T-cell (primary cell): Measurements from ENCODE around the gene COLGALT1. TPM values are rescaled to one million over a fixed set of nuclear protein-coding genes. Genes with fewer than 3 reads are reported as not detected.

Experiments used
- ATAC-seq, 4 experiments: fragments of 200-7000 bp in 3 of 4; fragments of 150-1000 bp in 1 of 4; cut with Tn5 transposase; replicated peaks in 1 of 4; 1 replicate in 3 of 4; 2 replicates in 1 of 4; pipeline ENCODE4 v1.10.0; 2021; ENCODE audit warnings: moderate library complexity in 3 of 4, mild to moderate bottlenecking in 2 of 4, moderate number of reproducible peaks in 1 of 4
- CTCF ChIA-PET, 2 donors: fragments of 300-600 bp; sonication (Branson Sonifier 250); formaldehyde crosslinking; loops; one replicate each; lab custom pipeline; 2022; ENCODE audit warnings: antibody characterized with exemption in 2 of 2; lab: Charles Lee
- POLR2A ChIA-PET, 2 donors: fragments of 300-600 bp; sonication (Branson Sonifier 250); formaldehyde crosslinking; loops; one replicate each; lab custom pipeline; 2022; ENCODE audit warnings: antibody characterized with exemption in 2 of 2; lab: Charles Lee
- DNase-seq, 35 experiments: peaks; one replicate each; pipeline versions ENCODE4 v3.0.0 to v3.0.0-alpha.2; 2013 to 2023
- H3K27ac ChIP-seq: one replicate; pipeline ENCODE4 v1.5.1; 2013; ENCODE audit warnings: low read length
- H3K27me3 ChIP-seq, 2 experiments: replicated peaks in 1 of 2; 1 replicate in 1 of 2; 2 replicates in 1 of 2; pipeline versions ENCODE4 v1.6.1 to v1.7.0; 2013; ENCODE audit warnings: low read length in 1 of 2, mixed read lengths in 1 of 2; ENCODE audit not compliant: control insufficient read depth in 2 of 2, insufficient read depth in 2 of 2; ENCODE audit errors: extremely low read depth in 1 of 2
- H3K36me3 ChIP-seq, 2 donors: 1 replicate in 1 of 2; 2 replicates in 1 of 2; pipeline versions ENCODE4 v1.6.1 to v1.7.0; 2013; ENCODE audit warnings: low read length in 1 of 2; ENCODE audit not compliant: control insufficient read depth in 2 of 2, insufficient read depth in 1 of 2; ENCODE audit errors: extremely low read depth in 1 of 2
- H3K4me1 ChIP-seq, 2 experiments: 1 replicate in 1 of 2; 2 replicates in 1 of 2; pipeline versions ENCODE4 v1.6.1 to v1.7.0; 2013; ENCODE audit warnings: low read length in 2 of 2, mixed read lengths in 1 of 2; ENCODE audit not compliant: insufficient read depth in 2 of 2, control insufficient read depth in 1 of 2; ENCODE audit errors: extremely low read depth in 1 of 2
- H3K4me3 ChIP-seq, 2 donors: 1 replicate in 1 of 2; 2 replicates in 1 of 2; pipeline versions ENCODE4 v1.5.1 to v1.7.0; 2013; ENCODE audit warnings: mild to moderate bottlenecking in 2 of 2, low read length in 1 of 2, moderate library complexity in 1 of 2; ENCODE audit not compliant: control insufficient read depth in 1 of 2; ENCODE audit errors: extremely low read depth in 1 of 2
- H3K9me3 ChIP-seq: 2 replicates; pipeline ENCODE4 v1.7.0; 2013
- H3K27ac Mint-ChIP-seq, 2 donors: one replicate each; pipeline ENCODE4 v1.8.0; 2020 to 2021; ENCODE audit warnings: mild to moderate bottlenecking in 2 of 2, mixed read lengths in 2 of 2
- H3K27me3 Mint-ChIP-seq, 2 donors: one replicate each; pipeline ENCODE4 v1.8.0; 2021 to 2022; ENCODE audit warnings: mixed read lengths in 2 of 2
- H3K36me3 Mint-ChIP-seq: one replicate; pipeline ENCODE4 v1.8.0; 2021; ENCODE audit warnings: mixed read lengths
- H3K4me1 Mint-ChIP-seq, 3 donors: one replicate each; pipeline ENCODE4 v1.8.0; 2020 to 2022; ENCODE audit warnings: mixed read lengths in 3 of 3, mild to moderate bottlenecking in 1 of 3
- H3K4me3 Mint-ChIP-seq, 3 donors: one replicate each; pipeline ENCODE4 v1.8.0; 2020 to 2022; ENCODE audit warnings: mild to moderate bottlenecking in 3 of 3, mixed read lengths in 3 of 3, moderate library complexity in 3 of 3
- H3K9me3 Mint-ChIP-seq, 3 donors: one replicate each; pipeline ENCODE4 v1.8.0; 2020 to 2022; ENCODE audit warnings: mixed read lengths in 3 of 3
- WGBS: methylation state at CpG from one replicate; pipeline ENCODE4 v1.1.5; 2013; ENCODE audit warnings: missing lambda C conversion rate; ENCODE audit not compliant: insufficient coverage; 5-methylcytosine and 5-hydroxymethylcytosine counted together
- total RNA-seq, 35 experiments: library from RNA in 6 of 35; stranded (reverse) in 6 of 35; fragments of 120-200 nt in 1 of 35; gene quantifications; one replicate each; pipeline versions ENCODE4 v1.2.1 to v1.2.4 and lab custom pipeline; 2013 to 2026

COLGALT1 gene
- total RNA-seq, 5 donors from 2014 or later (not counting 1 experiment from before 2014, with no cell fraction given), result 43.0 to 78.1 (median 70.8) TPM

DNA sequence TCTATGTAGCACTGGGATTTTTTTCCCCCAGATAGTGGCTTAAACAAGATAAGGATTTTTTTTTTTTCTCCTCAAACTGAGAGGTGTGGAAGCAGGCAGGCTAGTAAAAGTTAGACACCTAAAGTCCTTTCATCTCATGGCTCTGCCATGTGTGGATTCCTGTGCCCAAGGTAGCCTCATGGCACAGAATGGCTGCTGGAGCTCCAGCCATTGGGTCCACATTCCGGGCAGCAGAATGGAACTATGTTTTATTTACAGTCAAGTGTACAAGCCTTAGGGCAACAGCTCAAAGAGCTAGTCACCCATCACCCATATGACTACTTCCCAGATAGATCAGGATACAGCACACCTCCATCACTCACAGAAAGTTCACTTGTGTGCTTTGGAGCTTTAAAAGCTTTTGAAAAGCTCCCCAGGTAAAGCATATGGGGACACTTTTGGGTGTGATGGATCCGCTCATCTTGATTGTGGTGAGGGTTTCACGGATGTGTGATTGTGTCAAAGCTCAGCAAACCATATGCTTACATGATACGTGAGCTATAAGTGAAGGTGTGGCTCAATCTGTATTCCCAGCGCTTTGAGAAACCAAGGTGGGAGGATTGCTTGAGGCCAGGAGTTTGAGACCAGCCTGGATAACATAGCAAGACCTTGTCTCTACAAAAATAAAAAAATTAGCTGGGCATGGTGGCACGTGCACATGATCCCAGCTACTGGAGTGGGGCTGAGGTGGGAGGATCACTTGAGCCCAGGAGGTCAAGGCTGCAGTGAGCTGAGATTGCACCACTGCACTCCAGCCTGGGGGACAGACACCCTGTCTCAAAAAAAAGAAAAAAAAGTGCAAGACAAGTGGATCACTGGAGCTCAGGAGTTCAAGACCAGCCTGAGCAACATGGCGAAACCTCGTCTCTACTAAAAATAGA lies 25.9 kb upstream of the COLGALT1 start:
- no peak for ATAC-seq
- no peak overlapping the region for H3K4me3 Mint-ChIP-seq

GRCh38 chr19:17530586-17530985 lies 24.9 kb upstream of the COLGALT1 start:
- no peak overlapping the region for H3K27ac Mint-ChIP-seq

More for the DNA sequence above, 25.9 kb upstream of the COLGALT1 start:
- H3K4me3 ChIP-seq, result no peak overlapping the region
- ChIA-PET CTCF (interaction anchor here (0.5 to 0.7 kb wide), 6 partner anchors 10 to 397 kb away, joined by 3 to 7 read pairs (median 4); no protein-coding TSS in a partner anchor), POLR2A (interaction anchor here in 1 of 2 donors (0.6 kb wide), 2 partner anchors 11 to 541 kb away, joined by 6 read pairs; no protein-coding TSS in a partner anchor)
- Mint-ChIP-seq H3K9me3 (peaks cover 0 to 6% (median 0%) of the 10 kb centered on the region in 3 donors), H3K4me1 (peaks cover 0 to 25% (median 4%) of the 10 kb centered on the region in 3 donors), H3K27ac (no peak overlapping the region), H3K27me3 (no peaks in the 10 kb centered on the region), H3K36me3 (no peaks in the 10 kb centered on the region)
- H3K27me3 ChIP-seq, result peaks cover 0 to 27% of the 10 kb centered on the region in 2 experiments
- H3K9me3 ChIP-seq, result no peaks in the 10 kb centered on the region
- WGBS, result 74% methylated on average over 6 of the region's 8 CpGs
- H3K36me3 ChIP-seq, result no peaks in the 10 kb centered on the region
- DNase-seq, result no peak
- H3K27ac ChIP-seq, result no peak overlapping the region
- peaks cover 0 to 25% of the 10 kb centered on the region in 2 experiments for H3K4me1 ChIP-seq

GRCh38 chr19:17532116-17532515 lies 23.3 kb upstream of the COLGALT1 start:
- H3K27me3 Mint-ChIP-seq, result no peaks in the 10 kb centered on the region
- no peak overlapping the region for H3K4me3 Mint-ChIP-seq
- H3K4me1 ChIP-seq, result peaks cover 0 to 18% of the 10 kb centered on the region in 2 experiments
- DNase-seq, result no peak
- peaks cover 0 to 15% of the 10 kb centered on the region in 2 experiments for H3K27me3 ChIP-seq
- WGBS, result 92% methylated on average over 14 of the region's 16 CpGs
- ChIA-PET CTCF (no interaction called here), POLR2A (no interaction called here)
- H3K4me1 Mint-ChIP-seq, result peaks cover 0 to 10% (median 0%) of the 10 kb centered on the region in 3 donors
- peaks cover 0 to 6% (median 0%) of the 10 kb centered on the region in 3 donors for H3K9me3 Mint-ChIP-seq
- H3K4me3 ChIP-seq, result no peak overlapping the region
- ATAC-seq, result no peak
- H3K9me3 ChIP-seq, result no peaks in the 10 kb centered on the region
- H3K27ac Mint-ChIP-seq, result no peak overlapping the region
- H3K36me3 Mint-ChIP-seq, result no peaks in the 10 kb centered on the region
- no peak overlapping the region for H3K27ac ChIP-seq
- no peaks in the 10 kb centered on the region for H3K36me3 ChIP-seq

More at GRCh38 chr19:17530586-17530985, 24.9 kb upstream of the COLGALT1 start:
- Histone ChIP-seq H3K4me1 (peaks cover 0 to 25% of the 10 kb centered on the region in 2 experiments), H3K4me3 (no peak overlapping the region), H3K27me3 (peaks cover 0 to 27% of the 10 kb centered on the region in 2 experiments), H3K36me3 (no peaks in the 10 kb centered on the region), H3K27ac (no peak overlapping the region), H3K9me3 (no peaks in the 10 kb centered on the region)
- Mint-ChIP-seq H3K27me3 (no peaks in the 10 kb centered on the region), H3K36me3 (no peaks in the 10 kb centered on the region), H3K4me1 (peaks cover 0 to 15% (median 0%) of the 10 kb centered on the region in 3 donors), H3K9me3 (peaks cover 0 to 6% (median 0%) of the 10 kb centered on the region in 3 donors), H3K4me3 (no peak overlapping the region)
- CTCF ChIA-PET, result interaction anchor here in 1 of 2 donors (0.6 kb wide), 1 partner anchor 326 kb away, joined by 3 read pairs; no protein-coding TSS in a partner anchor
- no peak for DNase-seq
- ATAC-seq, result no peak
- WGBS, result 77% methylated on average over 4 of the region's 8 CpGs
- POLR2A ChIA-PET, result interaction anchor here in 1 of 2 donors (0.6 kb wide), 1 partner anchor 542 kb away, joined by 6 read pairs; no protein-coding TSS in a partner anchor

GRCh38 chr19:17532557-17532956 lies 22.9 kb upstream of the COLGALT1 start:
- H3K4me3 Mint-ChIP-seq, result no peak overlapping the region
- CTCF ChIA-PET, result no interaction called here
- POLR2A ChIA-PET, result no interaction called here

DNA sequence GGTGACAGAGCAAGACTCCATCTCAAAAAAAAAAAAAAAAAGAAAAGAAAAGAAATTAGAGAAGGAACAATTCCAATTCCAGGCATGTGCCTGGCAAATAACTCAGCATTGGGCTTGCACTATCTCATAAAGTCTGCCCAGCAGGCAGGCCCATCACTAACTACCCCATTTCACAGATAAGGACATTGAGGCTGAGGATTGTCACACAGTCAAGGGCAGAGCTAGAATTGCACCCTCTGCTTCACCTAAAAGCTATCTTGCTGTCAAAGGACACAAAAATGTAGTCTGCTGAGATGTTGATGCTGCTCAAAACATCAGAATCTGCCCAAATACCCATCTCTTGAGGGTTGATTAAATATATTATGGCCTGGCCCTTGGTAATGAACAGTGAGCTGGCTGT lies 20.7 kb upstream of the COLGALT1 start:
- Histone ChIP-seq H3K36me3 (no peaks in the 10 kb centered on the region), H3K27me3 (peaks cover 0 to 5% of the 10 kb centered on the region in 2 experiments), H3K9me3 (no peaks in the 10 kb centered on the region), H3K4me3 (no peak overlapping the region), H3K27ac (no peak overlapping the region), H3K4me1 (peaks cover 4 to 20% of the 10 kb centered on the region in 2 experiments)
- H3K27ac Mint-ChIP-seq, result no peak overlapping the region
- H3K36me3 Mint-ChIP-seq, result no peaks in the 10 kb centered on the region
- ATAC-seq (no peak), DNase-seq (no peak)
- peaks cover 10 to 17% (median 16%) of the 10 kb centered on the region in 3 donors for H3K4me1 Mint-ChIP-seq
- no peak overlapping the region for H3K4me3 Mint-ChIP-seq
- no peaks in the 10 kb centered on the region for H3K9me3 Mint-ChIP-seq
- ChIA-PET POLR2A (no interaction called here), CTCF (interaction anchor here in 1 of 2 donors (0.7 kb wide), 1 partner anchor 541 kb away, joined by 3 read pairs; no protein-coding TSS in a partner anchor)
- H3K27me3 Mint-ChIP-seq, result no peaks in the 10 kb centered on the region

More at GRCh38 chr19:17532557-17532956, 22.9 kb upstream of the COLGALT1 start:
- no peaks in the 10 kb centered on the region for H3K27me3 Mint-ChIP-seq
- no peak overlapping the region for H3K27ac Mint-ChIP-seq
- no peaks in the 10 kb centered on the region for H3K36me3 Mint-ChIP-seq
- Histone ChIP-seq H3K4me3 (no peak overlapping the region), H3K4me1 (peaks cover 0 to 14% of the 10 kb centered on the region in 2 experiments), H3K9me3 (no peaks in the 10 kb centered on the region), H3K27me3 (peaks cover 0 to 11% of the 10 kb centered on the region in 2 experiments), H3K27ac (no peak overlapping the region), H3K36me3 (no peaks in the 10 kb centered on the region)
- no peak for DNase-seq
- no peak for ATAC-seq
- WGBS, result 67% methylated on average over 5 of the region's 7 CpGs
- H3K4me1 Mint-ChIP-seq, result peaks cover 0 to 10% (median 0%) of the 10 kb centered on the region in 3 donors
- H3K9me3 Mint-ChIP-seq, result peaks cover 0 to 6% (median 0%) of the 10 kb centered on the region in 3 donors

DNA sequence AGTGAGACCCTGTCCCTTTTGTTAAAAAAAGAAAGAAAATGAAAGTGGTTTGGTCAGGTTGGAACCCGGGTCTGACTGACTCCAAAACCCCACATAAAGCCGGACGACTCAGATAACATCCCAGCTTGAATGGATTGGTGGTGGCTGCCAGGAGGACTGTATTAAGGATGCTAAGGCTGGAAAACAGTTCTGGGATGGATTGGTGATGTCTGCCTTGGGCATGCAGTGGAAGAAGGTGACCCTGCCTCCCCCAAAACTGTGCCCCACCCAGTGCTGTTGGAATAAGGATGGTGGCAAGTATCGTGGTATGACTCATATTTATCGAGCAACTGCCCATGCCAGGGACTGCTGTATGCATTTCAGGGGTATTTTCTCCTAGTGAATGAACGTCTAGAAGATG lies 18.5 kb upstream of the COLGALT1 start:
- H3K27ac ChIP-seq, result no peak overlapping the region
- Mint-ChIP-seq H3K4me3 (no peak overlapping the region), H3K27ac (no peak overlapping the region), H3K4me1 (peaks cover 11 to 18% (median 18%) of the 10 kb centered on the region in 3 donors), H3K36me3 (no peaks in the 10 kb centered on the region), H3K27me3 (no peaks in the 10 kb centered on the region), H3K9me3 (no peaks in the 10 kb centered on the region)
- ChIA-PET CTCF (no interaction called here), POLR2A (no interaction called here)
- H3K4me1 ChIP-seq, result peaks cover 4 to 17% of the 10 kb centered on the region in 2 experiments
- DNase-seq (no peak), ATAC-seq (no peak)
- no peak overlapping the region for H3K4me3 ChIP-seq
- peaks cover 0 to 2% of the 10 kb centered on the region in 2 experiments for H3K27me3 ChIP-seq
- WGBS, result 78% methylated on average over 5 of the region's 6 CpGs
- H3K9me3 ChIP-seq, result no peaks in the 10 kb centered on the region
- no peaks in the 10 kb centered on the region for H3K36me3 ChIP-seq
